HG03196 (cell line): ENCODE data around the gene ACSS1.

Experiments
- ATAC-seq: cut with Tn5 transposase; IDR thresholded peaks from one replicate; pipeline ENCODE4 v1.9.1; 2021; ENCODE audit not compliant: unreplicated experiment

Gene ACSS1

DNA sequence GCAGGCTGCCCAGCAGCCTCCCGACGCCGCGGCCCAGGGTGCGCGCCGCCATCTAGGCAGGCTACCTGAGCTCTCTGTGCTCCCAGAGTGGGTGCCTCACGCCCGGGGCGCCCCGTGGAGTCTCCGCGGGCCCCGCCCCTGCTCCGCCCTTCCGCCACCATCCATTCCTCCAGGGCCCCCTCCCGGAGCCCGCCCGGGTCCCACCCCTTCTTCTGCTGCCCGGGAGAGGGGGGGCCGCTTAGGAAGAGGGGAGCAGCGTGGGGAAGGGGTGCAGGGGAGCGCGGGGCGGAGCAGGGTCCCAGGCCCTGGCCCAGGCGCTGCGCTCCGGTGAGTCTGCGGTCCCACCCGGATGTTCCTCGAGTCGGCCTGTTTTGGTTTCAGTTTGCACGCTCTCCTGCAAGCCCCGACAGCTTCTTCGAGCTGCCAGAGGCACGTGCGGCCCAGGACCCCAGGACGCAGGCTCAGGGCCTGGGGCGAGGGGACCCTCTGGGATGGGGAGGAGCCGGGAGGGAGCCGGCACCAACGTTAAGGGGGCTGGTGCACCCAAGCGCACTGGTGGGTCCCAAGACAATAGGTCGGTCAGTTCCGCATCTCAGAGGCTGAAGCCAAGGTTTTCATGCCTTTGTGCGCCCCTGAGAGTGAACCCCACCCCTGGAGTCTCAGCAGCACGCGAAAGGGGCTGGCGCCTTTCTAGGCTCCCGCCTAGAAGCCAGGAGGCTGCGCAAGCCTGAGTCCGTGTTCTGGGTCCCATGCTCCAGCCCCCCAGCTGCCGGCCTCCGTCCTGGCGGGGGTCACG lies at the start of gene ACSS1:
Gene ACSS1 (minus strand): TSS at position 89 of the 796 bp plus-strand sequence. CDS start 37 bp downstream, at position 52.
- peak; percentile 57 for ATAC-seq

DNA sequence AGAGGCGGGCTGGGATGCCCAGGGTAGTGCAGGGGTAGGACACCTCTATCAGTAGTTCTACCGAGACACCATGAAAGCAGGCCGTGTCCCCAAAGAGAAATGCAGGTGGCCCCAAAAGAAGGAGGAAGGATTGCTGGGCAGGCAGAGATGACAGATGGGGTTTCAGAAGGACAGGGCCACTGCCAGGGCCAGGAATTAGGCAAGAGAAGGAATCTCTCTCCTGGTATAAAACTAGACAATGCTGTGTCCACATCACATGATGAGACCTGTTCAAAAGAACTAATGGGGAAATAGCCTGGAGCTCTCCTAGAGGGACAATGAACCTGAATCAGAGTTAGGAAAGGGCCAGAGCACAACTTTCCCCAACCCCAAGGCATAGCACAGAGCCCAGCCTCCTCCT lies 45.6 kb upstream of the ACSS1 start:
- no peak for ATAC-seq

GRCh38 chr20:25100914-25101313 lies 43.0 kb upstream of the ACSS1 start:
- no peak for ATAC-seq

DNA sequence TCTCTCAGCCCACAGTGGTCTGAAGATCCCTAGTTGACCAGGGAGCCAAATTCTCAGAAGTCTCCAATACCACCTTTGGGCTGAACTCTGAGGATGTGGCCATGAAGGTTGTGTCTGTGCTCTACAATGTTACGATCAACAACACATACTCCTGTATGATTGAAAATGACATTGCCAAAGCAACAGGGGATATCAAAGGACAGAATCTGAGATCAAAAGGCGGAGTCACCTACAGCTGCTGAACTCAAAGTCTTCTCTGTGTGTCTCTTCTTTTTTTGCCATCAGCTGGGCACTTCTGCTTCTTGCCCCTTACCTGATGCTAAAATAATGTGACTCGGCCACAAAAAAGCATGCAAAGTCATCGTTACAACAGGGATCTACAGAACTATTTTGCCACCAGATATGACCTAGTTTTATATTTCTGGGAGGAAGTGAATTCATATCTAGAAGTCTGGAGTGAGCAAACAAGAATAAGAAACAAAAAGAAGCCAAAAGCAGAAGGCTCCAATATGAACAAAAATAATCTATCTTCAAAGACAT lies 41.7 kb upstream of the ACSS1 start:
- no peak for ATAC-seq

DNA sequence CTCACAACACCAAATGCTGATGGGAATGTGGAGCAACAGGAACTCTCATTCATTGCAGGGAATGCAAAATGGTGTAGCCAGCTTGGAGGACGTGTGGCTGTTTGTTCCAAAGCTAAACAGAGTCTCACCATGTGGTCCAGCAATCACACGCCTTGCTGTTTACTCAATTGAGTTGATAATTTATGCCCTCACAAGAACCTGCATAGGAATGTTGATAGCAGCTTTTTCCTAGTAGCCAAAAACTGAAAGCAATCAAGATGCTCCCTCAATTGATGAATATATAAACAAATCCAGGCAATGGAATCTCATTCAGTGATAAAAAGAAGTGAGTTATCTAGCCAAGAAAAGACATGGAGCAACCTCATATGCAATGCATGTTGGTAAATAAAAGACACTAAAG lies 39.6 kb upstream of the ACSS1 start:
- no peak for ATAC-seq

DNA sequence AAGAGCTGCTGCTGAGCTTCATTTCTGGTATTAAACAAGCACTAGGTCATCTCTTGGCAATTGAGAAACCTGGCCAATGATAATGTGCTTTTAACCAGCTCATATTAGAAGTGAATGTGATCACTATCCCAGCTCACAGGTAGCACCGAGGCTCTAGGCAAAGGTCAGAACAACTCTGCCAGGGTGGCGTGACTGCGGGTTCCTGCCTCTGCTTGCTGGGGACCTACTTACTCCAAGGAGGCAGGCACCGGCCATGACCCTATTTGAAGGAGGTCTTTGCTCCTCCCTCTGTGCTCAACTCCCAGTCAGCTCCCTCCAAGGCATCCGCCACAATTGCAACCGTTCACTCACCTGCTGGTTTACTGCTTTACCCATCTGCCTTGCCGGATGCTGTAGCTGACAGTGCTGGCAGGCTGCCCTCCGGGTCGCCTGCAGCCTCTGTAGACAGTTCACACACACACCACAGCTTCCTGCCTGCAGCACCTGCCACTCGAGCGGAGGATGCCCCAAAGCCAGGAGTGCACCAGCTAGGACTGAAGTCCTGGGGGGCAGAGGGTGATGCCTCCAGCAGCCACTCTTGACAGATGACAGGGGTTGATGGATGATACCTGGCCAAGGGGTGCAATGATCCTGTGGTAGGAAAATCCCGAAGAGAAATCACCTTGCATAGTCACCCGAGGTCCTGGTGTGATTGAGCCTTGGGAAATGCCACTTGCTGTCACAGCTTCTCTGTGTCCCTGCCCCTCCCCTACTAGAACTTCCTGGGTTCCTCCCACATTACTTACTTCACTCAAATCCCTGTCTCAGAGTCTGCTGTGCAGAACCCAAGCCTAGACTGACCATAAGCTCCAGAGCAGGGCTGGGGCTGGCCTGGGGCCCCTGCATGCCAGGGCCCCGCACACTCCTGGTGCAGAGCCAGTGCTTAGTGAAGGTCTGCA lies 32.8 kb upstream of the ACSS1 start:
- peak; percentile 79 for ATAC-seq

- ATAC-seq, result no peak
Observed at GRCh38 chr20:25089662-25090061, 31.7 kb upstream of the ACSS1 start.

DNA sequence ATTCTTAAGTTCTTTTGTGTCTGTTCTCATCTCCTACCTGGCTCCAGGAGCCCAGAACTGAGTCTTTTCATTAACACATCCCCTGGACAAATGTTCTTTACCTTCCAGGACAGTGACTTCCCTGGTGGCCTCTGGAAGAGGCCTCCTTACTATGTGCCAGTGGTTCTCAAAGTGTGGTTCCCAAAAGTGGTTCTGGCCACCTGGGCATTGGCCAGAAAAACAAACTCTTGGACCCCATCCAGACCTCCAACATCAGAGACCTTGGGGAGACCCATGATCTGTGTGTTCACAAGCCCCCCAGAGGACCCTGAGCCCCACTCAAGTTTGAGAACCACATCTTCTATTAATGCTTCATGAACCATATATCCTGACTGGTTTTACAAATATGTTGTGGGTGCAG lies 31.2 kb upstream of the ACSS1 start:
- ATAC-seq, result no peak

DNA sequence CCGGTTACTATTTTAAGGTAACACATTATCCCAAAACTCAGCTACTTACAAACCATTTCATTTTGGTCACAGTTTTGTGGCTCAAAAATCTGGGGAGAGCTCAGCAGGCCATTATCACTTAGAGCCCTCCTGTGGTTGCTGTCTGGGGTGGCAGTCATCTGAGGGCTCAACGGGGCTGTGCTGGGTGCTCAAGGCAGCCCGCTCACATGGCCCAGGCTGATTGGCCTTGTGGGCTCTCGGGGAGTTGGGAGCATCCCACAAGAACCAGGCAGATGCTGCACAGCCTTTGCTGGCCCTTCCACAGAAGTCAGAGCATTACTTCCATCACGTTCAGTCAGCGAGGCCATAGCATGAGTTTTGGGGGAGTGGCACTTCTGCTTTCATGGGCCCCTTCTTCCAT lies 30.3 kb upstream of the ACSS1 start:
- no peak for ATAC-seq

GRCh38 chr20:25087186-25087929 lies 29.4 kb upstream of the ACSS1 start:
- no peak for ATAC-seq

DNA sequence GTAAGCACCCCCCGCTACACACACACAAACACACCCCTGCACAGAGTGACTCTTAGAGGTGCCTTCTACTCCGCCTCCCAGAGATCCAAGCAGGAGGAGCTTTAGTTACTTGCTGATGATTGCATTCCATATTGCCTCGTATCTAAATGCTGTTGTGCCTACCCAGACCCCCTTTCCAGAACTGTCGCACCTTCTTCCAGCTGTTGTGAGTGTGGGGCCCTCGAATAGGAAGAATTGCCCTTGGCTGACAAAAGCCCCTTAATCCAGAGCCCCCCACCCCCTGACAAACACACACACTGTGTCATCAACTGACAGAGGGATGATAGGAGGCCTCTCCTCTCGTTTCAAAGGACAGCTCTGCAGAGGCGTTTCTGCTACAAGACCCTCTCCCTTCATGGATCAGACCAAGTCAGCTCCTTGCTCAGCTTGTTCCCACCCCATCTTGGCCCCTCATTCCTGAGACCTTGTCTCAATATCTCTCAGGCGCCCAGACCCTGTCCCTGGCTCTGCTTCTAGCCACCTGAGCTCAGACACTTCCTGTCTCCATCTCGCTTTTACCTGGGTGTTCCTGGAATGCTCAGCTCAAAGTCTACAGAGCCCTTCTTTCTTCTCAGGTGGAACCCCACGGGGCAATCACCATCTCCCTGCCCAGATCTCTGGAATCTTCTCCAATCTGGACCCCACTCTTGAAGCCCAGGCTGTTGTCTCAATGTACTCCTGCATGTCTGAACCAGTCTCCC lies 28.0 kb upstream of the ACSS1 start:
- ATAC-seq, result no peak

DNA sequence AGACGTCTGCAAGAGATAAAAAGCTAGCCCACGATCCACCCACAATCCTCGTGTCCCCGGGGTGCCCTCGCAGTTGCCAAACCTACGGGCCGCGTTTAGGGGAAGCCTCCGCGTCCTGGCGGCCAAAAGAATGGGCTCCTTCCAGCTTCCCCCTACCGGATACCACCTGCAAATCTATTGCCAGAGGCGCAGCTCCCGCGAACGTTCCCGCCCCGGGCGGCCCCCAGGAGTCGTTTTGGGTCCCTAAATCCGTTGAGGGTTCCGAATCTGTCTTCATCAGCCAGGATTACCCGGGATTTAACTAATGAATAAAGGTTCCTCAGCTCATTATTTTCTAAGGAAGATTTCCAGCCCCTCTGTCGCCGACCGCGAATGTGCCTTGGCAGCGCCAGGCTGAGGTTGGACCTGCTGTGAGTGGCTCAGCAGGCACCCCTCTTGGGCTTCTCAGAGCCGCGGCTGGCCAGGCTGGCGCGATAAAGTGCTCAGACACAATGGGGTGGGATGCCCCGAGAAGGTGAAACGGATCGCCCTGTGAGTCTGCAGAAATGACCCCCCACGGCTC lies 26.8 kb upstream of the ACSS1 start:
- ATAC-seq, result no peak

GRCh38 chr20:25083773-25084625 lies 26.1 kb upstream of the ACSS1 start:
- ATAC-seq, result no peak

GRCh38 chr20:25083141-25083772 lies 25.3 kb upstream of the ACSS1 start:
- no peak for ATAC-seq

GRCh38 chr20:25082498-25082873 lies 24.5 kb upstream of the ACSS1 start:
- ATAC-seq, result no peak

DNA sequence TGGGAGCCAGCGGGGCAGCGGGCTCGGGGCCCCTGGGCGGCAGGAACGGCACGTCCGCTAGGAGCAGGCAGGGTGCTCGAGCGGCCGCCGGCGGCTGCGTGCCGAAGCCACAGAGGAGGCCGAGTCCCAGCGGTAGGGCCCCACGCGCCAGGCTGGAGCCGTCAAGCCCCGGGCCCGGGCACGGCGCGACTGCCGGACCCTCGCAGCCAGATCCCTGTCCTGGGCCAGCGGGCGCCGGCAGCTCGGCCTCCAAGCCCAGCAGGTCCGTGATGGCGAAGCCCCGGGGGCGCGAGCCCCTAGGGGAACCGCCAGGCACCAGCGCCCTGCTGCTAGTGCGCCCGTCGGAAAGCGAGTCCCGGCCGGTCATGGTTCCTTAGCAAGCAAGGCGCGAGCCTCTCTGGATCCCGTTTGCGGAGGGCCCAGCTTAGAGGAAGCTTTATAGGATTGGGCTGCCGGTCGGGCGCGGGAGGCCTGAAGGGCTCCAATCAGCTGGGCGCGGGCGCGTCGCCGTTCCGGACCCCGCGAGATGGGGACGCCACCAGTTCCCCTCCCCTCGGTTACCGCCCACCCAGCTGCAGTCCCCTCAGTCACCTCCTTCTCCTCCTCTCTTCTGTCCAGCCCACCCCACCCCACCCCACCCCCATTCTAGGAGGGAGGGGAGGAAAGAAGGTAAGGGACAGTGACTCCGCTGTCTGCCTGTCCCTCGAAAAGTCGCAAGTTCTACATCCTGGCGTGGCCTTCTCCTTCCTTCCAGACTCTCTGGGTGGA lies 24.0 kb upstream of the ACSS1 start, which contains the start of gene VSX1:
Gene VSX1 (minus strand): TSS at position 412 of the 768 bp plus-strand sequence. CDS start 45 bp downstream, at position 367.
- ATAC-seq, result no peak

DNA sequence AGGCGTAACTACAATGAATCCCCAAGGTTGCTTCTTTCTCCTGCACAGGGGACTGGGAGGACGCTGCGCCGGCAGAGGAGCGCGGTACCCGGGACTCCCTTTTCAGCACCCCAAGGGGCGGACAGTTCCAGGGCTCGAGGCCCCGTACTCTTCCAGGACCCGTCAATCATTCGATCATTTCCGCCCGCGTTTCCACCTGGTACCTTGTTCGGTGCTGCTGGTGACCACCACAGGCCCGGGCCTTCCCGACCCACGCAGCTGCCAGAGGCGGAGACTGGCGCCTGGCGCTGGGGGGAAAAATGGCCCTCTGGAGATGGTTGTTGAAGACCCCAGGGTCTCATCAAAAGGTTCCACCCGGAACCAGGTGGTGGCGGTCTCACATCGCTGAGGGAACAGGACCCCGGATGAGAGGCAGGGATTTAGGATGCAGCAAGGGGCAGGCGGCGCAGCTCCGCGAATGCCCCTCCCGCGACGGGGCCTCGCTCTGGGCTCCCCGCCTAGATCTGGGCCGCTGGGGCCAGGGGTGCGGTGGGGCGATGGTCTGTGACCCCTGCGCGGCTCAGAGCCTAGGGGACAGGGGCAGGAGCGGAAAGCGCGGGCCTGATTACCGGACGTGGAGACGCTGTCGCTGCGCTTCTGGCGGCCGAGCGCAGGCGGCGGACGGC lies 23.3 kb upstream of the ACSS1 start:
- ATAC-seq, result no peak
